Activated naive CD4-positive, alpha-beta T cell treated with Interleukin-2 at 50 U/mL for 16 hours (primary cell): Measurements from ENCODE around the gene WNT1.
A peak's percentile ranks its signal among the peaks of the same experiment; 100 is the strongest.

Experiments used
- DNase-seq: peaks from one replicate; pipeline ENCODE4 v3.0.0-alpha.2; 2020

Gene WNT1

DNA sequence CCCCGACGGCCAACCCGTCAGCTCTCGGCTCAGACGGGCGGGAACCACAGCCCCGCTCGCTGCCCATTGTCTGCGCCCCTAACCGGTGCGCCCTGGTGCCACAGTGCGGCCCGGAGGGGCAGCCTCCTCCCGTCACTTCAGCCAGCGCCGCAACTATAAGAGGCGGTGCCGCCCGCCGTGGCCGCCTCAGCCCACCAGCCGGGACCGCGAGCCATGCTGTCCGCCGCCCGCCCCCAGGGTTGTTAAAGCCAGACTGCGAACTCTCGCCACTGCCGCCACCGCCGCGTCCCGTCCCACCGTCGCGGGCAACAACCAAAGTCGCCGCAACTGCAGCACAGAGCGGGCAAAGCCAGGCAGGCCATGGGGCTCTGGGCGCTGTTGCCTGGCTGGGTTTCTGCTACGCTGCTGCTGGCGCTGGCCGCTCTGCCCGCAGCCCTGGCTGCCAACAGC, at the start of gene WNT1:
Gene WNT1 (plus strand): TSS at position 32 of the 450 bp plus-strand sequence. CDS start 329 bp downstream, at position 361.
- DNase-seq, result peak; percentile 24

DNA sequence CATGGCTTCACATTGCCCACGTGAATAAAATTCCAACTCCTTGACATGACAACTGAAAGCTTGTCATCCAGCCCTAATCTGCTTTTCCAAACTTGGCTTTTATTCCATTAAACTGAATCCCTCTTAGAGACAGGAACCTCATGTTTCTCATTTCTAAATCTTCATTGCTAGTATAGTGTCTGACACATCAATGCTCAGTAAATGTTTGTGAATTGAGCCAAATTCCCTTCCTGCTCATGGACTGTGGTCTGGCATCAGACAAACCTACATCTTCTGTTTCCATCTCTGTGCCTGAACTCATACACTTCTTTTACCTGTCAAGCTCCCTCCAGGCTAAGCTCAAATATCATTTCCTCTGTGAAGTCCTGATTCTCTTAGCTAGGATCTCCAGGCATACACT, 48.6 kb upstream of the WNT1 start:
- no peak for DNase-seq

- DNase-seq, result no peak
Measured at GRCh38 chr12:48930475-48930874, 47.6 kb upstream of the WNT1 start.

- DNase-seq, result peak; percentile 6
Measured at GRCh38 chr12:48932878-48933277, 45.2 kb upstream of the WNT1 start.

DNA sequence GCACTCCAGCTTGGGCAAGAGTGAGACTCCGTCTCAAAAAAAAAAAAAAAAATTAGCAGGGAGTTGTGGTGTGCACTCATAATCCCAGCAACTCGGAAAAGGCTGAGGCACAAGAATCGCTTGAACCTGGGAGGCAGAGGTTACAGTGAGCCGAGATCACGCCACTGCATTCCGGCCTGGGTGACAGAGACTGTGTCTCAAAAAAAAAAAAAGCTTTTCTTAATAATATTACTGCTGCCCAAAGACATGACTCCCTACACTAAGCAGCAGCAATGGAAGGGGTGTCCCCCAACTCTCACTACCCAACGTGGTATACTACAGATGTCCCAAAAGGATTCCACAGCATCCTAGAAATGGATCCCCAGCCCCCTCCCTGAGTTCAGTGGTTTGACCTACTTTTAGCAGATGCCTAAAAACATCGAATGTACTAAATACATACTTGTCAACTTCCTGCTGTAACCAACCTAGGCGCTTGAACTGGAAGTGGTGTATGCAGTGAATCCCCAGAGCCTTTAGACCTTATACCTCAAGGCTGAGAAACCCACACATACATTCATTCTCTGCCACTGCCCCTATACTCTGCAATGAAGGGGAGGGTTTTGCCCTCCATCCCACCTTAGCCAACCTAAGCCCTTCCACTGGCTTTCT, 44.3 kb upstream of the WNT1 start:
- DNase-seq, result peak; percentile 13

DNA sequence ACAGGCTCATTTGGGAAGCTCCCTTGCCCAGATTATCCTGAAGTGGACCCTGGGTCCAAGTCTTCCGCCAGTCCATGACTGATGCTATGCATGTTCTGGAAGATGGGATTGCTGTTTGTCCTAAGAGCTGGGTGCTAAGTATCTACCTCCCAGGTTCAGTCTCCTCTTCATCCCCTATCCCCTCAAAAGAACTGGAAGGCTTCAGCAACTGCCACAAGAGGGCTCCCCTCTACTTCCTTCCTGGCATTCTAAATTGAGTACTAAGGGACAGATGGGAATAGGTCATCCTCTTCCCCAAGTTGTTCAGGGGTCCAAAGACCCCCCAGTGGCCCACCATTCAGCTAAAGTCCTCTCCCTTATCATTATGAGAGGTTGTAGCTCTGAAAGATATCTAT, 43.8 kb upstream of the WNT1 start:
- DNase-seq, result no peak

GRCh38 chr12:48936379-48936979, 41.6 kb upstream of the WNT1 start:
- peak; percentile 83 for DNase-seq

DNA sequence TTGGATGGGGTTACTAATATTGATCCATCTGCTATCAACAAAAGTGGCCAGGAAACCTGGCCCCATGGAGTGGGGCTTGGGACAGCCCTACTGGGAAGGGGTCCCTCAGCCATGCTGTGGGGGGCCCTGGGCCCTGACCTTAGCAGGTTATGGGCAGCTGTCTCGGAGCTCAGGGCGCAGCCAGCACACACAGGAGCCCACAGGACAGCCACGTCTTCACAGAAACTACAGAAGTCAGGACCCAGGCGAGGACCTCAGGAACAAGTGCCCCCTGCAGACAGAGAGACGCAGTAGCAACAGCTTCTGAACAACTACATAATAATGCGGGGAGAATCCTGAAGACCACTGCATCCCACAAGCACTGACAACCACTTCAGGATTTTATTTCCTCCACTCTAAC, 41.0 kb upstream of the WNT1 start:
- DNase-seq, result no peak

- no peak for DNase-seq
Measured at GRCh38 chr12:48938805-48939204, 39.3 kb upstream of the WNT1 start.

GRCh38 chr12:48940181-48940580, 37.9 kb upstream of the WNT1 start:
- DNase-seq, result no peak

GRCh38 chr12:48943221-48943620, 34.9 kb upstream of the WNT1 start:
- no peak for DNase-seq

DNA sequence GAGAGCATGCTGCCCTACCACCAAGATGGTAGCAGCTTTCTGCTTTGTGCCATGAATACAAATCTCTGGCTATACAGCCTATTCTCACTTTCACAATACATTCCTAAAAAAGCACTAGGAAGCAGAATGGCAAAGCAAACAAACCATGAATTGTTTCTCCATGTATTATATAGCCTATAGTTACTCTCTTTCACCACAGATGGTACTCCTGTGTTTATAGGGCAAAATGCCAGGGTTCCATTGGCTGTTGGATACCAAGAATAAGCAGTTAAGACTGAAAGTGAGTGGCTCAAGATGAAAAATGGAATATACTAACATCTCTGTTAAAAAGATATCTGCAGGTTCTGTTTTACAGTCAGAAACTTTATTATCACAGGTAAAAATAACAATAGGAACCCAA, 31.9 kb upstream of the WNT1 start:
- DNase-seq, result no peak

- no peak for DNase-seq
Measured at GRCh38 chr12:48946943-48947342, 31.2 kb upstream of the WNT1 start.

GRCh38 chr12:48947727-48948126, 30.4 kb upstream of the WNT1 start:
- DNase-seq, result no peak

DNA sequence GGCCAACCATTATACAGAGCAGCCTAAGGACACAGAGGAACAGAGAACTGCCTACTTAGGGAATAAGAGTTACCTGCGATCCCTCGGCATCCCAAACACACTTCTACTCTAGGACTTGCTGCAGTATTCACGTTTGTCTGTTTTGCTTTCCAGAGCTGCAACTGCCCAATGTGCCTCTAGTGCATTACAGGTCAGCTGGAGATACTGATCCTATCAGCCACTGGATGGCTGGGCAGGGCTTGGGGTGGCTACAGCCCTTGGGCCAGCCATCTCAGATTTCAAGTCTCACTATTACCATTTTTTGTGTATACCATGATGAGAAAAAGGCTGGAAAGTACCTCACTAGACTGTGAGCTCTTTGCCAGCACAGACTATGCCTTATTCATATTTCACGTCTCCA, 25.4 kb upstream of the WNT1 start:
- DNase-seq, result no peak

- DNase-seq, result no peak
Measured at GRCh38 chr12:48954061-48954460, 24.1 kb upstream of the WNT1 start.

DNA sequence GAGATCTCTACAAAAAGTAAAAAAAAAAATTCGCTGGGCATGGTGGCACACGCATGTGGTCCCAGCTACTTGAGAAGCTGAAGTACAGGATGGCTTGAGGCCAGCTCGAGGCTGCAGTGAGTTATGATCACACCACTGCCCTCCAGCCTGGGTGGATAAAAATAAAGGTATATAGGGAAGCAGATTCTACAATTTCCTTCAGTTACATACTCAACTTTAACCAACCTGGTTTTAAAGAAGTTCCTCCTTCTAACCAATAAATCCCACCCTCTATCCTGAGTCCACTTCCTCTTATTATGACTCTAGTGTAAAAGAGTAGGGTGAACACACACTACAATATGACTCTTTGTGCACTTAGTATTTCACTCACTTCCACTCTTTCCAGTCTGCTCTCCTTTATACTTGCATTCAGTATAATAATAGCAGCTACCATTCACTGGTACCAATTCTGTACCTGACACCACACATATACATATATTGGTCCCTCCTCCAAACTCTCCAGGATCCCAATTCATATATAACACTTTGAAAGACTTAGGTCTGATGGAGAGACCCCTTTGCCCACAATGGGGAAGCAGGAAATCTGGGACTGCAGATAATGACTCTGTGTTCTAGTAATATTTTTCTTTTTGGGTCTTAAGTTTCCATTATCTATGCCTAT, 23.2 kb upstream of the WNT1 start:
- no peak for DNase-seq

- DNase-seq, result peak; percentile 29
Measured at GRCh38 chr12:48956279-48957140, 21.6 kb upstream of the WNT1 start.

GRCh38 chr12:48957141-48958048, 20.7 kb upstream of the WNT1 start, which contains the start of gene ARF3:
ARF3 (minus strand) TSS chr12:48957487; CDS start chr12:48941095, 16,392 bp downstream.
- peak; percentile 91 for DNase-seq

- no peak for DNase-seq
Measured at GRCh38 chr12:48958049-48958388, 20.1 kb upstream of the WNT1 start.

GRCh38 chr12:48960834-48961233, 17.3 kb upstream of the WNT1 start:
- no peak for DNase-seq

- DNase-seq, result no peak
Measured at GRCh38 chr12:48961331-48961730, 16.8 kb upstream of the WNT1 start.
